CD14-positive monocyte (primary cell): ENCODE data around the gene RHBDL1. TPM values are rescaled to one million over a fixed set of nuclear protein-coding genes. Genes with fewer than 3 reads are reported as not detected.

Experiments
- DNase-seq, 3 donors: peaks; one replicate each; pipeline ENCODE4 v3.0.0-alpha.2; 2011 to 2022
- H2AFZ ChIP-seq: 2 replicates; pipeline ENCODE4 v1.6.0; 2012; ENCODE audit warnings: mild to moderate bottlenecking, low read depth, low read length, inconsistent platforms; ENCODE audit not compliant: insufficient read depth, poor library complexity, severe bottlenecking
- H3K27ac ChIP-seq, 2 donors: 1 replicate in 1 of 2; 2 replicates in 1 of 2; pipeline ENCODE4 v1.5.1; 2012 to 2013; ENCODE audit warnings: low read length in 2 of 2, control low read depth in 1 of 2, inconsistent platforms in 1 of 2, low read depth in 1 of 2, mild to moderate bottlenecking in 1 of 2
- H3K27me3 ChIP-seq, 2 donors: one replicate each; pipeline versions ENCODE4 v1.6.0 to v1.6.1; 2011 to 2013; ENCODE audit warnings: low read length in 2 of 2; ENCODE audit not compliant: control insufficient read depth in 2 of 2, insufficient read depth in 2 of 2
- H3K36me3 ChIP-seq, 2 donors: replicated peaks in 1 of 2; 1 replicate in 1 of 2; 2 replicates in 1 of 2; pipeline versions ENCODE4 v1.5.1 to v1.6.1; 2012 to 2013; ENCODE audit warnings: low read length in 2 of 2, control low read depth in 1 of 2, inconsistent platforms in 1 of 2, mild to moderate bottlenecking in 1 of 2; ENCODE audit not compliant: insufficient read depth in 2 of 2, control insufficient read depth in 1 of 2
- H3K4me1 ChIP-seq, 2 donors: 1 replicate in 1 of 2; 2 replicates in 1 of 2; pipeline versions ENCODE4 v1.5.1 to v1.6.1; 2012 to 2013; ENCODE audit warnings: low read length in 2 of 2, control low read depth in 1 of 2, inconsistent platforms in 1 of 2, mild to moderate bottlenecking in 1 of 2, moderate library complexity in 1 of 2; ENCODE audit not compliant: insufficient read depth in 2 of 2, control insufficient read depth in 1 of 2
- H3K4me2 ChIP-seq: replicated peaks from 2 replicates; pipeline ENCODE3; 2012; ENCODE audit warnings: low read length, moderate library complexity, mild to moderate bottlenecking; ENCODE audit not compliant: poor library complexity, severe bottlenecking; ENCODE audit errors: extremely low read depth
- H3K4me3 ChIP-seq, 3 experiments: fragments of 200-600 bp in 1 of 3; sonication (generic) in 1 of 3; replicated peaks in 1 of 3; 1 replicate in 2 of 3; 2 replicates in 1 of 3; pipeline ENCODE4 v1.5.1; 2011 to 2013; ENCODE audit warnings: low read length in 3 of 3, mild to moderate bottlenecking in 3 of 3, control low read depth in 2 of 3, low read depth in 2 of 3, inconsistent platforms in 1 of 3, moderate library complexity in 1 of 3
- H3K79me2 ChIP-seq: 2 replicates; pipeline ENCODE4 v1.6.0; 2012; ENCODE audit warnings: mild to moderate bottlenecking, control low read depth, inconsistent platforms, low read length, moderate library complexity; ENCODE audit not compliant: insufficient read depth
- H3K9ac ChIP-seq: 2 replicates; pipeline ENCODE4 v1.6.0; 2017; ENCODE audit warnings: low read length, mild to moderate bottlenecking; ENCODE audit not compliant: insufficient read depth, poor library complexity, severe bottlenecking
- H3K9me3 ChIP-seq, 2 donors: replicated peaks in 1 of 2; 1 replicate in 1 of 2; 2 replicates in 1 of 2; pipeline versions ENCODE4 v1.5.1 to v1.6.1; 2012 to 2013; ENCODE audit warnings: low read length in 2 of 2, control low read depth in 1 of 2; ENCODE audit not compliant: control insufficient read depth in 1 of 2, insufficient read depth in 1 of 2
- H4K20me1 ChIP-seq: 2 replicates; pipeline ENCODE4 v1.6.0; 2012; ENCODE audit warnings: mild to moderate bottlenecking, low read length, control low read depth, moderate library complexity; ENCODE audit not compliant: insufficient read depth
- H3K27ac Mint-ChIP-seq, 7 donors: one replicate each; pipeline ENCODE4 v1.8.0; 2020; ENCODE audit warnings: mild to moderate bottlenecking in 7 of 7, mixed read lengths in 7 of 7, moderate library complexity in 6 of 7, inconsistent platforms in 2 of 7
- H3K27me3 Mint-ChIP-seq, 3 donors: one replicate each; pipeline ENCODE4 v1.8.0; 2021 to 2022; ENCODE audit warnings: low read depth in 3 of 3, mild to moderate bottlenecking in 3 of 3, mixed read lengths in 3 of 3, moderate library complexity in 3 of 3, inconsistent platforms in 1 of 3
- H3K36me3 Mint-ChIP-seq, 2 donors: one replicate each; pipeline ENCODE4 v1.8.0; 2020; ENCODE audit warnings: mixed read lengths in 2 of 2, inconsistent platforms in 1 of 2, mild to moderate bottlenecking in 1 of 2
- H3K4me1 Mint-ChIP-seq: one replicate; pipeline ENCODE4 v1.8.0; 2020; ENCODE audit warnings: mild to moderate bottlenecking, mixed read lengths
- H3K4me3 Mint-ChIP-seq, 2 donors: one replicate each; pipeline ENCODE4 v1.8.0; 2020; ENCODE audit warnings: mild to moderate bottlenecking in 2 of 2, mixed read lengths in 2 of 2, moderate library complexity in 1 of 2
- H3K9me3 Mint-ChIP-seq, 7 donors: one replicate each; pipeline ENCODE4 v1.8.0; 2020 to 2022; ENCODE audit warnings: mixed read lengths in 7 of 7, mild to moderate bottlenecking in 6 of 7, moderate library complexity in 6 of 7, inconsistent platforms in 2 of 7
- WGBS: methylation state at CpG from one replicate; pipeline ENCODE4 v1.1.5; 2013; ENCODE audit warnings: missing lambda C conversion rate; ENCODE audit not compliant: insufficient coverage; 5-methylcytosine and 5-hydroxymethylcytosine counted together
- intact Hi-C, 2 donors: fragments of 100-400 bp; cut with micrococcal nuclease; formaldehyde crosslinking; loops; one replicate each; pipeline versions ENCODE4 v1.15.0 to v1.15.1; 2023
- polyA plus RNA-seq, 3 donors: library from polyadenylated mRNA; depleted of rRNA in 1 of 3; unstranded in 2 of 3; stranded (reverse) in 1 of 3; fragments of 300-500 nt in 2 of 3; fragments of >200 nt in 1 of 3; fragmentation: Illumina TruSeq in 2 of 3; gene quantifications; 1 replicate in 2 of 3; 2 replicates in 1 of 3; pipeline ENCODE4 v1.2.3, GENCODE V29; 2012 to 2021
- TF ChIP-seq, protein P1 (sequence below): fragments of 200-600 bp; IDR thresholded peaks from one replicate; pipeline ENCODE4 v1.8.0; 2022; ENCODE audit warnings: antibody characterized with exemption, mild to moderate bottlenecking

RHBDL1 gene
- polyA plus RNA-seq, 3 donors, result 1.3 TPM; not detected in 2

DNA sequence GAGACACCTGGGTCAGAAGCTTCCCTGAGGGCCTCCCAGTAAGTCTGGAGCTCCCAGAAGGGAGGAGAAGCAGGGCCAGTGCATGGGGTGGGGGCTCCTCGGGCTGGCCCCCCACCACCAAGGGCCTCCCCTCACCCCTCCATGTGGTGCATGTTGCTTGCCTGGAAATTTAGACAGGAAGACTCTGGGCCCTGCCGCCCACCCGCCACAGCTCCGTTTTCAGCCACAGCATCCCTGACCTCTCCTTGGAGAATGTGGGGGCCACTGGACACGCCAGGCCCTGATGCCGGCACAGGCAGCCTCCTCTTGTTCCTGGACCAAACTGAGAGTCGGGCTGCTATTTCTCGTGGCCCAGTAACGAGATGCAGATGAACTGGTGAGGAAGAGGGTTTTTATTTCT lies 36.6 kb upstream of the RHBDL1 start:
- no peak overlapping the region for H3K4me2 ChIP-seq
- Mint-ChIP-seq H3K4me1 (peaks cover 27% of the 10 kb centered on the region), H3K27ac (peak overlapping the region in 1 of 7 donors; percentile 82), H3K36me3 (peaks cover 2 to 3% of the 10 kb centered on the region in 2 donors), H3K4me3 (no peak overlapping the region), H3K27me3 (peaks cover 0 to 6% (median 0%) of the 10 kb centered on the region in 3 donors), H3K9me3 (no peaks in the 10 kb centered on the region)
- DNase-seq, result no peak
- peaks cover 0 to 3% of the 10 kb centered on the region in 2 donors for H3K36me3 ChIP-seq
- TF ChIP-seq, protein P1, sequence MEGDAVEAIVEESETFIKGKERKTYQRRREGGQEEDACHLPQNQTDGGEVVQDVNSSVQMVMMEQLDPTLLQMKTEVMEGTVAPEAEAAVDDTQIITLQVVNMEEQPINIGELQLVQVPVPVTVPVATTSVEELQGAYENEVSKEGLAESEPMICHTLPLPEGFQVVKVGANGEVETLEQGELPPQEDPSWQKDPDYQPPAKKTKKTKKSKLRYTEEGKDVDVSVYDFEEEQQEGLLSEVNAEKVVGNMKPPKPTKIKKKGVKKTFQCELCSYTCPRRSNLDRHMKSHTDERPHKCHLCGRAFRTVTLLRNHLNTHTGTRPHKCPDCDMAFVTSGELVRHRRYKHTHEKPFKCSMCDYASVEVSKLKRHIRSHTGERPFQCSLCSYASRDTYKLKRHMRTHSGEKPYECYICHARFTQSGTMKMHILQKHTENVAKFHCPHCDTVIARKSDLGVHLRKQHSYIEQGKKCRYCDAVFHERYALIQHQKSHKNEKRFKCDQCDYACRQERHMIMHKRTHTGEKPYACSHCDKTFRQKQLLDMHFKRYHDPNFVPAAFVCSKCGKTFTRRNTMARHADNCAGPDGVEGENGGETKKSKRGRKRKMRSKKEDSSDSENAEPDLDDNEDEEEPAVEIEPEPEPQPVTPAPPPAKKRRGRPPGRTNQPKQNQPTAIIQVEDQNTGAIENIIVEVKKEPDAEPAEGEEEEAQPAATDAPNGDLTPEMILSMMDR, result no peak
- H3K4me1 ChIP-seq, result peaks cover 46 to 62% of the 10 kb centered on the region in 2 donors
- no peaks in the 10 kb centered on the region for H3K9me3 ChIP-seq
- H3K9ac ChIP-seq, result no peak overlapping the region
- no peaks in the 10 kb centered on the region for H3K27me3 ChIP-seq
- peaks cover 27% of the 10 kb centered on the region for H4K20me1 ChIP-seq
- WGBS, result 83% methylated on average over 1 of the region's 9 CpGs
- no peak overlapping the region for H3K27ac ChIP-seq
- H3K79me2 ChIP-seq, result peaks cover 32% of the 10 kb centered on the region
- H2AFZ ChIP-seq, result no peak overlapping the region
- intact Hi-C loops, result loop anchor here (5.0 kb wide), 2 partner anchors 43 to 112 kb away; partner anchors contain the start of genes CAPN15 (in 2 of the 2), JMJD8 (in 1 of the 2) and STUB1 (in 1 of the 2)
- H3K4me3 ChIP-seq, result no peak overlapping the region

DNA sequence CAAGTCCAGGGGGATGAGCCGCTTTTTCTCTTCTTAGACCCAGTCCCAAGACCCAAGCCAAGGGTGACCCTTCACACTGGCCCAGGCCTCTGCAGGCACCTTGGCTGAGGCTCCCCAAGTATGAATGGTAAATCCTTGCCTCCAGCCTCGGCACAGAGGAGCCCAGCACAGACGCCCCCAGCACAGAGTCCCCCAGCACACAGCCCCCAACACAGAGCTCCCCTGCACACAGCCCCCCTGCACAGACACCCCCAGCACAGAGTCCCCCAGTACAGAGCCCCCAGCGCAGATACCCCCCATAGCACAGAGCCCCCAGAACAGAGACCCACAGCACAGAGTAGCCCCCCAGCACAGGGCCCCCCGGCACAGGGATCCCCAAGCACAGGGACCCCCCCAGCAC lies 34.9 kb upstream of the RHBDL1 start:
- Mint-ChIP-seq H3K27ac (no peak overlapping the region), H3K36me3 (peaks cover 5 to 7% of the 10 kb centered on the region in 2 donors), H3K4me3 (no peak overlapping the region), H3K9me3 (no peaks in the 10 kb centered on the region), H3K27me3 (peaks cover 0 to 6% (median 0%) of the 10 kb centered on the region in 3 donors), H3K4me1 (peaks cover 33% of the 10 kb centered on the region)
- Histone ChIP-seq H4K20me1 (peaks cover 22% of the 10 kb centered on the region), H2AFZ (no peak overlapping the region), H3K79me2 (peaks cover 24% of the 10 kb centered on the region), H3K9ac (peak overlapping the region; percentile 81), H3K4me3 (peak overlapping the region in 1 of 3 experiments; percentile 78), H3K27ac (no peak overlapping the region), H3K4me2 (peak overlapping the region; percentile 77), H3K27me3 (no peaks in the 10 kb centered on the region), H3K36me3 (no peaks in the 10 kb centered on the region), H3K4me1 (peaks cover 38 to 57% of the 10 kb centered on the region in 2 donors), H3K9me3 (no peaks in the 10 kb centered on the region)
- intact Hi-C loops, result no loop called here
- WGBS, result 100% methylated on average over 1 of the region's 5 CpGs
- TF ChIP-seq, protein P1, result no peak
- DNase-seq, result no peak
